ENCODE data around the gene CILP2. TPM values are rescaled to one million over a fixed set of nuclear protein-coding genes. Genes with fewer than 3 reads are reported as not detected.

The CILP2 gene
- total and polyA plus RNA-seq, 4 donors, result 0.08 to 0.42 (median 0.09) TPM; not detected in 1

DNA sequence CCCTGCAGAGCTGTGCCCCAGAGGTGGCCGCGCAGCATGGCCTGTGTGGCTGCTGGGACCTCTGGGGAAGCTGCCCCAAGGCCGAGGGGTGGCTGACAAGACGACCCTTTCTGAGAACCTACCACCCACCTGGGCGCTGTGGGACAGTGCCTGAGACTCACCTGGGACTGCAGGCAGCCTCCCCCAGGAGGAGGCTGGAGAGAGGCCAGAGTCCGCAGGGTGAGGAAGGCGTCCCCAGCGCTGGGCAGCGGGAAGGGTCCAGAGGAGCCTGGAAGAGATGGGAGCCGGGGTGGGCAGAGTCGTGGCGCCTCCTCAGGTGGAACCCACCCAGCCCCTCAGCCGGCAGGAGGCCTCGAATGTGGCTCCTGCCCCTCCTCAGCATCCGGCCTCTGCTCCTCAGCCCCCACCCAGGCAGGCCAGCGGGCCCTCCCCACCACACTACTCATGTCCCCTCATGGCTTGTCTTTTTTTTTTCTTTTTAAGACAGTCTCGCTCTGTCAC is 25.3 kb downstream of the CILP2 start:
- Histone ChIP-seq H3K27ac (ENCODE audit: low read depth in 1 of 2, low read length in 2 of 2) (no peak overlapping the region), H3K9ac (ENCODE audit: low read depth in 1 of 2, low read length in 2 of 2) (no peak overlapping the region), H3K9me3 (ENCODE audit: control insufficient read depth in 4 of 4, low read length in 3 of 4) (no peaks in the 10 kb centered on the region), H3K4me3 (ENCODE audit: low read depth in 1 of 3, low read length in 3 of 3) (no peak overlapping the region), H3K36me3 (ENCODE audit: control insufficient read depth in 4 of 4, insufficient read depth in 3 of 4, low read depth in 1 of 4, low read length in 3 of 4) (no peaks in the 10 kb centered on the region), H3K27me3 (ENCODE audit: control insufficient read depth in 4 of 4, insufficient read depth in 4 of 4, low read length in 3 of 4) (no peaks in the 10 kb centered on the region), H3K4me1 (ENCODE audit: control insufficient read depth in 4 of 4, insufficient read depth in 4 of 4, low read length in 3 of 4) (no peaks in the 10 kb centered on the region)
- 88% methylated on average over 17 of the region's 17 CpGs for WGBS
- DNase-seq (ENCODE audit: low spot score), result no peak
- TF ChIP-seq, protein P1, sequence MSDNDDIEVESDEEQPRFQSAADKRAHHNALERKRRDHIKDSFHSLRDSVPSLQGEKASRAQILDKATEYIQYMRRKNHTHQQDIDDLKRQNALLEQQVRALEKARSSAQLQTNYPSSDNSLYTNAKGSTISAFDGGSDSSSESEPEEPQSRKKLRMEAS (IDR thresholded peaks at IDR 0.05), result no peak
- TF ChIP-seq RXRA (IDR thresholded peaks at IDR 0.05) (no peak), HNF4A (conservative IDR thresholded peaks at IDR 0.05) (no peak), REST (IDR thresholded peaks at IDR 0.05) (no peak), HNF4G (IDR thresholded peaks at IDR 0.05) (no peak), EGR1 (IDR thresholded peaks at IDR 0.05; ENCODE audit: low read depth in 2 of 2) (no peak), TAF1 (conservative IDR thresholded peaks at IDR 0.05) (no peak), NR2F2 (IDR thresholded peaks at IDR 0.05) (no peak), JUND (IDR thresholded peaks at IDR 0.05) (no peak), YY1 (IDR thresholded peaks at IDR 0.05) (no peak)
- TF ChIP-seq, protein P2, sequence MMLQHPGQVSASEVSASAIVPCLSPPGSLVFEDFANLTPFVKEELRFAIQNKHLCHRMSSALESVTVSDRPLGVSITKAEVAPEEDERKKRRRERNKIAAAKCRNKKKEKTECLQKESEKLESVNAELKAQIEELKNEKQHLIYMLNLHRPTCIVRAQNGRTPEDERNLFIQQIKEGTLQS (IDR thresholded peaks at IDR 0.05), result no peak
- TF ChIP-seq, protein P3, sequence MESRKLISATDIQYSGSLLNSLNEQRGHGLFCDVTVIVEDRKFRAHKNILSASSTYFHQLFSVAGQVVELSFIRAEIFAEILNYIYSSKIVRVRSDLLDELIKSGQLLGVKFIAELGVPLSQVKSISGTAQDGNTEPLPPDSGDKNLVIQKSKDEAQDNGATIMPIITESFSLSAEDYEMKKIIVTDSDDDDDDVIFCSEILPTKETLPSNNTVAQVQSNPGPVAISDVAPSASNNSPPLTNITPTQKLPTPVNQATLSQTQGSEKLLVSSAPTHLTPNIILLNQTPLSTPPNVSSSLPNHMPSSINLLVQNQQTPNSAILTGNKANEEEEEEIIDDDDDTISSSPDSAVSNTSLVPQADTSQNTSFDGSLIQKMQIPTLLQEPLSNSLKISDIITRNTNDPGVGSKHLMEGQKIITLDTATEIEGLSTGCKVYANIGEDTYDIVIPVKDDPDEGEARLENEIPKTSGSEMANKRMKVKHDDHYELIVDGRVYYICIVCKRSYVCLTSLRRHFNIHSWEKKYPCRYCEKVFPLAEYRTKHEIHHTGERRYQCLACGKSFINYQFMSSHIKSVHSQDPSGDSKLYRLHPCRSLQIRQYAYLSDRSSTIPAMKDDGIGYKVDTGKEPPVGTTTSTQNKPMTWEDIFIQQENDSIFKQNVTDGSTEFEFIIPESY (IDR thresholded peaks at IDR 0.05), result no peak
- TF ChIP-seq, protein P4, sequence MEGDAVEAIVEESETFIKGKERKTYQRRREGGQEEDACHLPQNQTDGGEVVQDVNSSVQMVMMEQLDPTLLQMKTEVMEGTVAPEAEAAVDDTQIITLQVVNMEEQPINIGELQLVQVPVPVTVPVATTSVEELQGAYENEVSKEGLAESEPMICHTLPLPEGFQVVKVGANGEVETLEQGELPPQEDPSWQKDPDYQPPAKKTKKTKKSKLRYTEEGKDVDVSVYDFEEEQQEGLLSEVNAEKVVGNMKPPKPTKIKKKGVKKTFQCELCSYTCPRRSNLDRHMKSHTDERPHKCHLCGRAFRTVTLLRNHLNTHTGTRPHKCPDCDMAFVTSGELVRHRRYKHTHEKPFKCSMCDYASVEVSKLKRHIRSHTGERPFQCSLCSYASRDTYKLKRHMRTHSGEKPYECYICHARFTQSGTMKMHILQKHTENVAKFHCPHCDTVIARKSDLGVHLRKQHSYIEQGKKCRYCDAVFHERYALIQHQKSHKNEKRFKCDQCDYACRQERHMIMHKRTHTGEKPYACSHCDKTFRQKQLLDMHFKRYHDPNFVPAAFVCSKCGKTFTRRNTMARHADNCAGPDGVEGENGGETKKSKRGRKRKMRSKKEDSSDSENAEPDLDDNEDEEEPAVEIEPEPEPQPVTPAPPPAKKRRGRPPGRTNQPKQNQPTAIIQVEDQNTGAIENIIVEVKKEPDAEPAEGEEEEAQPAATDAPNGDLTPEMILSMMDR (IDR thresholded peaks at IDR 0.05; ENCODE audit: low read depth, low read length, missing input control), result no peak

DNA sequence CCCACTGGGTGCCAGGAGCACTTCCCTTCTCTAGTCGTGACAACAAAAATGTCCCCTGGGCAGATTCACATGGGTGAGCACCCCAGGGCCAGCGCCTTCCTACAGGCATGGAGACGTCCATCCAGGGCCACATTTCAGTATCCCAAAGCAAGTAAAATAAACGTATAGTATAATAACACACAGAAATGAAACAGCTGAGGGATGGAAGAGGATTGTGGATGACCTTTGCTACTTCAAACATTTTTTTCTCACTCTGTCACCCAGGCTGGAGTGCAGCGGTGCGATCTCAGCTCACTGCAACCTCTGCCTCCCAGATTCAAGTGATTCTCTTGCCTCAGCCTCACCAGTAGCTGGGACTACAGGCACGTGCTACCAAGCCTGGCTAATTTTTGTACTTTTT is 28.2 kb downstream of the CILP2 start:
- no peak for TF ChIP-seq SP1 (IDR thresholded peaks at IDR 0.05)
- TF ChIP-seq, protein P2 (IDR thresholded peaks at IDR 0.05), result no peak
- no peak for TF ChIP-seq JUND (IDR thresholded peaks at IDR 0.05)
- TF ChIP-seq FOXA2 (IDR thresholded peaks at IDR 0.05), result no peak
- no peak for TF ChIP-seq YY1 (IDR thresholded peaks at IDR 0.05)
- TF ChIP-seq, protein P4 (IDR thresholded peaks at IDR 0.05; ENCODE audit: low read depth, low read length, missing input control), result no peak
- no peak for TF ChIP-seq HNF4A (conservative IDR thresholded peaks at IDR 0.05)
- TF ChIP-seq GABPA (IDR thresholded peaks at IDR 0.05 in 1 of 2, conservative IDR thresholded peaks at IDR 0.05 in 1 of 2), result no peak
- no peak for TF ChIP-seq HNF4G (IDR thresholded peaks at IDR 0.05)
- no peak for TF ChIP-seq RXRA (IDR thresholded peaks at IDR 0.05)
- TF ChIP-seq EGR1 (IDR thresholded peaks at IDR 0.05; ENCODE audit: low read depth in 2 of 2), result no peak
- TF ChIP-seq TAF1 (conservative IDR thresholded peaks at IDR 0.05), result no peak
- 54% methylated on average over 7 of the region's 7 CpGs for WGBS
- Histone ChIP-seq H3K9ac (ENCODE audit: low read depth in 1 of 2, low read length in 2 of 2) (no peak overlapping the region), H3K27me3 (ENCODE audit: control insufficient read depth in 4 of 4, insufficient read depth in 4 of 4, low read length in 3 of 4) (no peaks in the 10 kb centered on the region), H3K4me3 (ENCODE audit: low read depth in 1 of 3, low read length in 3 of 3) (no peak overlapping the region), H3K27ac (ENCODE audit: low read depth in 1 of 2, low read length in 2 of 2) (no peak overlapping the region), H3K36me3 (ENCODE audit: control insufficient read depth in 4 of 4, insufficient read depth in 3 of 4, low read depth in 1 of 4, low read length in 3 of 4) (no peaks in the 10 kb centered on the region), H3K4me1 (ENCODE audit: control insufficient read depth in 4 of 4, insufficient read depth in 4 of 4, low read length in 3 of 4) (no peaks in the 10 kb centered on the region), H3K9me3 (ENCODE audit: control insufficient read depth in 4 of 4, low read length in 3 of 4) (peaks cover 0 to 1% (median 0%) of the 10 kb centered on the region in 4 donors)
- DNase-seq (ENCODE audit: low spot score), result no peak

All from liver (tissue), 9 donors.